Activated CD8-positive, alpha-beta T cell treated with anti-CD3 and anti-CD28 coated beads, Interleukin-2, amount 10 ng/mL, durations not matched to agents 7 days and 5 days (primary cell): Measurements from ENCODE around the gene MIEF1. TPM values are rescaled to one million over a fixed set of nuclear protein-coding genes. Genes with fewer than 3 reads are reported as not detected.

Experiments
- ATAC-seq: fragments of 150-1000 bp; cut with Tn5 transposase; one replicate; pipeline ENCODE4 v1.10.0; 2021; ENCODE audit warnings: moderate library complexity
- CTCF ChIA-PET: fragments of 350-600 bp; sonication (Branson Sonifier 250); formaldehyde crosslinking; loops from one replicate; lab custom pipeline; 2021; ENCODE audit warnings: antibody characterized with exemption; lab: Charles Lee
- POLR2A ChIA-PET: fragments of 350-600 bp; sonication (Branson Sonifier 250); formaldehyde crosslinking; loops from one replicate; lab custom pipeline; 2021; ENCODE audit warnings: antibody characterized with exemption; lab: Charles Lee
- DNase-seq: peaks from one replicate; pipeline ENCODE4 v3.0.0-alpha.2; 2020
- H3K27ac Mint-ChIP-seq: one replicate; pipeline ENCODE4 v1.8.0; 2021; ENCODE audit warnings: mild to moderate bottlenecking, mixed read lengths
- H3K27me3 Mint-ChIP-seq: one replicate; pipeline ENCODE4 v1.8.0; 2021; ENCODE audit warnings: low read depth, mixed read lengths
- H3K36me3 Mint-ChIP-seq: one replicate; pipeline ENCODE4 v1.8.0; 2021; ENCODE audit warnings: low read depth, mixed read lengths
- H3K4me1 Mint-ChIP-seq: one replicate; pipeline ENCODE4 v1.8.0; 2021; ENCODE audit warnings: low read depth, mixed read lengths
- H3K4me3 Mint-ChIP-seq: one replicate; pipeline ENCODE4 v1.8.0; 2021; ENCODE audit warnings: mild to moderate bottlenecking, mixed read lengths
- H3K9me3 Mint-ChIP-seq: one replicate; pipeline ENCODE4 v1.8.0; 2022; ENCODE audit warnings: mixed read lengths; ENCODE audit not compliant: insufficient read depth
- total RNA-seq, 2 experiments: library from RNA; stranded (reverse); gene quantifications; one replicate each; pipeline ENCODE4 v1.2.3, GENCODE V29; 2021

Gene MIEF1
- 10 to 100 TPM; 37.9 to 38.2 TPM for total RNA-seq

- peaks cover 35% of the 10 kb centered on the region for H3K36me3 Mint-ChIP-seq
- peak within 1 kb of the TSS; percentile 98 for H3K4me3 Mint-ChIP-seq
- ChIA-PET POLR2A (interaction anchor here (0.6 to 4.3 kb wide), 12 partner anchors 8 to 542 kb away, joined by 3 to 43 read pairs (median 5); partner anchors contain the start of genes ATF4 and TAB1), CTCF (interaction anchor here (0.6 to 4.2 kb wide), 11 partner anchors 8 to 171 kb away, joined by 3 to 31 read pairs (median 4); partner anchors contain the start of genes ATF4 and TAB1)
- peak within 1 kb of the TSS; percentile 97 for H3K27ac Mint-ChIP-seq
- peak; percentile 98 for ATAC-seq
- H3K4me1 Mint-ChIP-seq, result peaks cover 41% of the 10 kb centered on the region
- peak; percentile 95 for DNase-seq
- H3K27me3 Mint-ChIP-seq, result peaks cover 6% of the 10 kb centered on the region
- no peaks in the 10 kb centered on the region for H3K9me3 Mint-ChIP-seq
Observed at GRCh38 chr22:39502109-39502788, at the start of gene MIEF1. TSS of gene MIEF1 (plus strand) at chr22:39502290. CDS start at chr22:39511295, 9,005 bp downstream.

GRCh38 chr22:39452740-39453040 is 49.4 kb upstream of the MIEF1 start:
- H3K36me3 Mint-ChIP-seq, result peaks cover 27% of the 10 kb centered on the region
- H3K27ac Mint-ChIP-seq, result no peak overlapping the region
- POLR2A ChIA-PET, result interaction anchor here (0.6 to 1.6 kb wide), 4 partner anchors 8 to 474 kb away, joined by 3 to 4 read pairs (median 3); partner anchors contain the start of genes ATF4 and TAB1
- DNase-seq (no peak), ATAC-seq (no peak)
- peaks cover 63% of the 10 kb centered on the region for H3K4me1 Mint-ChIP-seq
- CTCF ChIA-PET, result no interaction called here
- no peak overlapping the region for H3K4me3 Mint-ChIP-seq
- no peaks in the 10 kb centered on the region for H3K9me3 Mint-ChIP-seq
- peaks cover 16% of the 10 kb centered on the region for H3K27me3 Mint-ChIP-seq

GRCh38 chr22:39453765-39454378 is 48.2 kb upstream of the MIEF1 start:
- ChIA-PET POLR2A (interaction anchor here (1.6 kb wide), 1 partner anchor 54 kb away, joined by 4 read pairs; the partner anchor contains the start of gene TAB1), CTCF (interaction anchor here (0.8 kb wide), 1 partner anchor 61 kb away, joined by 3 read pairs; no protein-coding TSS in a partner anchor)
- peaks cover 24% of the 10 kb centered on the region for H3K27me3 Mint-ChIP-seq
- no peaks in the 10 kb centered on the region for H3K9me3 Mint-ChIP-seq
- no peak overlapping the region for H3K27ac Mint-ChIP-seq
- peaks cover 61% of the 10 kb centered on the region for H3K4me1 Mint-ChIP-seq
- no peak for ATAC-seq
- peaks cover 28% of the 10 kb centered on the region for H3K36me3 Mint-ChIP-seq
- no peak for DNase-seq
- H3K4me3 Mint-ChIP-seq, result no peak overlapping the region

GRCh38 chr22:39454385-39454871 is 47.7 kb upstream of the MIEF1 start:
- POLR2A ChIA-PET, result interaction anchor here (1.6 kb wide), 1 partner anchor 55 kb away, joined by 4 read pairs; the partner anchor contains the start of gene TAB1

GRCh38 chr22:39456522-39457197 is 45.4 kb upstream of the MIEF1 start, which contains the start of gene MGAT3:
TSS of gene MGAT3 (plus strand) at chr22:39457012. CDS start at chr22:39487348, 30,336 bp downstream.
- H3K4me3 Mint-ChIP-seq, result peak within 1 kb of the TSS; percentile 60
- H3K36me3 Mint-ChIP-seq, result peaks cover 23% of the 10 kb centered on the region
- H3K27ac Mint-ChIP-seq, result peak within 1 kb of the TSS; percentile 67
- ATAC-seq (no peak), DNase-seq (no peak)
- peaks cover 36% of the 10 kb centered on the region for H3K4me1 Mint-ChIP-seq
- no peaks in the 10 kb centered on the region for H3K9me3 Mint-ChIP-seq
- POLR2A ChIA-PET, result no interaction called here
- CTCF ChIA-PET, result no interaction called here
- peaks cover 29% of the 10 kb centered on the region for H3K27me3 Mint-ChIP-seq

More at GRCh38 chr22:39454385-39454871, 47.7 kb upstream of the MIEF1 start:
- Mint-ChIP-seq H3K9me3 (no peaks in the 10 kb centered on the region), H3K4me1 (peaks cover 55% of the 10 kb centered on the region), H3K4me3 (no peak overlapping the region), H3K27me3 (peaks cover 24% of the 10 kb centered on the region), H3K36me3 (peaks cover 28% of the 10 kb centered on the region), H3K27ac (no peak overlapping the region)
- no peak for ATAC-seq
- DNase-seq, result no peak
- CTCF ChIA-PET, result interaction anchor here (0.8 kb wide), 1 partner anchor 60 kb away, joined by 3 read pairs; no protein-coding TSS in a partner anchor

- Mint-ChIP-seq H3K36me3 (peaks cover 21% of the 10 kb centered on the region), H3K27ac (no peak overlapping the region), H3K4me1 (peaks cover 31% of the 10 kb centered on the region), H3K9me3 (no peaks in the 10 kb centered on the region), H3K27me3 (peaks cover 29% of the 10 kb centered on the region), H3K4me3 (no peak overlapping the region)
- DNase-seq (no peak), ATAC-seq (peak; percentile 33)
- POLR2A ChIA-PET, result no interaction called here
- CTCF ChIA-PET, result no interaction called here
Observed at GRCh38 chr22:39457198-39457555, 44.9 kb upstream of the MIEF1 start.

- H3K27me3 Mint-ChIP-seq, result peaks cover 29% of the 10 kb centered on the region
- H3K36me3 Mint-ChIP-seq, result peaks cover 21% of the 10 kb centered on the region
- H3K4me1 Mint-ChIP-seq, result peaks cover 28% of the 10 kb centered on the region
- peak overlapping the region; percentile 66 for H3K4me3 Mint-ChIP-seq
- H3K27ac Mint-ChIP-seq, result no peak overlapping the region
- H3K9me3 Mint-ChIP-seq, result no peaks in the 10 kb centered on the region
- DNase-seq (no peak), ATAC-seq (peak; percentile 31)
- ChIA-PET POLR2A (no interaction called here), CTCF (no interaction called here)
Observed at GRCh38 chr22:39457556-39458443, 44.3 kb upstream of the MIEF1 start.

- peaks cover 29% of the 10 kb centered on the region for H3K27me3 Mint-ChIP-seq
- ATAC-seq (no peak), DNase-seq (no peak)
- no peak overlapping the region for H3K27ac Mint-ChIP-seq
- POLR2A ChIA-PET, result no interaction called here
- peak overlapping the region; percentile 66 for H3K4me3 Mint-ChIP-seq
- CTCF ChIA-PET, result no interaction called here
- peaks cover 21% of the 10 kb centered on the region for H3K36me3 Mint-ChIP-seq
- H3K9me3 Mint-ChIP-seq, result no peaks in the 10 kb centered on the region
- H3K4me1 Mint-ChIP-seq, result peaks cover 28% of the 10 kb centered on the region
Observed at GRCh38 chr22:39458444-39459083, 43.5 kb upstream of the MIEF1 start.

- Mint-ChIP-seq H3K27ac (no peak overlapping the region), H3K27me3 (peaks cover 29% of the 10 kb centered on the region), H3K36me3 (peaks cover 18% of the 10 kb centered on the region), H3K4me1 (peaks cover 25% of the 10 kb centered on the region), H3K9me3 (no peaks in the 10 kb centered on the region), H3K4me3 (no peak overlapping the region)
- DNase-seq, result no peak
- ChIA-PET POLR2A (no interaction called here), CTCF (interaction anchor here (0.7 to 1.1 kb wide), 3 partner anchors 31 to 164 kb away, joined by 3 read pairs; partner anchors contain the start of gene TAB1)
- ATAC-seq, result no peak
Observed at GRCh38 chr22:39459681-39460080, 42.4 kb upstream of the MIEF1 start.

GRCh38 chr22:39462443-39463221 is 39.5 kb upstream of the MIEF1 start:
- Mint-ChIP-seq H3K4me3 (no peak overlapping the region), H3K4me1 (peaks cover 13% of the 10 kb centered on the region), H3K9me3 (no peaks in the 10 kb centered on the region), H3K27ac (peak overlapping the region; percentile 46), H3K27me3 (peaks cover 14% of the 10 kb centered on the region), H3K36me3 (peaks cover 2% of the 10 kb centered on the region)
- DNase-seq (no peak), ATAC-seq (no peak)
- ChIA-PET CTCF (no interaction called here), POLR2A (no interaction called here)
